SIG-M5 treated with dmso at 0.1 percent for 504 hours (cell line): ENCODE measurements around the gene WRAP73.

Experiments
- DNase-seq: peaks from one replicate; lab custom pipeline; 2025; ENCODE audit not compliant: unreplicated experiment; lab: John Stamatoyannopoulos, UW

WRAP73 gene

DNA sequence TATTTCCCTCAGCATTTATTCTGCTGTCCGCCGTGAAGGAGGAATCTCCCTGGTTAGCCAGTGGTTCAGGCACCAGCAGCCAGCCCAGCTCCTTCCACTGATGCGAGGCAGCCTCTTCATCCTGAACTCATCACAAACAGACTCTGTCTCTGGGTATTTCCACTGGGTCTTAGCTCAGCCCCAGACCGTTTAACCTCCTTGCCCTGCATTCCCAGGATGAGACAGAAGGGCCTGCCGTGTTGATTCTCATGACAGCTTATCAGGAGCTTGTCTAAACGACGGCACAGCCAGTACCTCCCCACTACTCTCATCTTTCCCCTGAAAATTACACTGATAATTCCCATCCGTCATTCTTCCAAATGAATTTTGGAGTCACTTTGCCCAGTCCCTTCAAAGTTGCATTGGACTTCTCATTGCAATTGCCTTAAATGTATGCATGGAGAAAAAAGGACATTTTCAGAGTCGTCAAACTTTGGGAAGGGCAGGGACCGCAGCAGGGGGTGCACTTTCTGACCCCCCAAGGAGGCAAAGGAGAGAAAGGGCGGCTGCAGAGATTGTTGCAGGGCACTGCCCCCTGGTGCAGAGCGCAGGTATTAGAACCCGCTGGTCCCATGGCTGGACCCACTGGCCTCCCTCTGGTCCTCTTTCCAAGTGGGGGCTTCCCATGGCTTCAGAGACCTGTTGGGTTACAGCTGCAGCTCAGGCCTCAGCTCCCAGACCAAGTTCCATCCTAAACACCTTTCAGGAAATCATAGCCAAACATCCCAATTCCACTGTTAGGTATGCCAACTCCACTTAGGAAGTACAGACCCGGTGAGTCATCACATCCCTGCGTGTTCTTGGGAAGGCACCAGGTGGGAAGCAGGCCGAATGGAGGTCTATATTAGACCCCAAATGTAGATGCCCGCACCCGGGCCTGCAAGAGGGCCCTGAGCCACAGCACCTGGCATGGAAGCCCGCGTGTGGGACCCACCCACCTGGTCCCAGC lies 34.9 kb downstream of the WRAP73 start:
- no peak for DNase-seq

DNA sequence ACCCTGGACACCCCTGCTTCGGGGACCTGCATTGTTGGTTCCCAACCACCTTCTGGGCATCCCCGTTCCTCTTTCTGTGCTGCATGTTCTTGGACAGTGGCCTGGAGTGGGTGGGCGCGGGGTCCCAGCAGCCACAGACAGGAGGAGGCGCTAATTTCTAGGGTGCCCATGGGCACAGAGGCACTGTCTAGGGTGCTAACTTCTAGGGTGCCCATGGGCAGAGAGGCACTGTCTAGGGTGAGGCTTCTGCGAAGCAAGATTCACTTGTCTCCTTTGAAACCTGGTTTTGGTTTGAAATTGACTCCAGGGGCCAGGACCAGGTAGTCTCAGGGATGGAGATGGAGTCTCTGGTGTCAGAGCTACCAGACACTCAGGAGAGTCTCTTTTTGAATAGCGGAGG lies 37.8 kb downstream of the WRAP73 start:
- no peak for DNase-seq

DNA sequence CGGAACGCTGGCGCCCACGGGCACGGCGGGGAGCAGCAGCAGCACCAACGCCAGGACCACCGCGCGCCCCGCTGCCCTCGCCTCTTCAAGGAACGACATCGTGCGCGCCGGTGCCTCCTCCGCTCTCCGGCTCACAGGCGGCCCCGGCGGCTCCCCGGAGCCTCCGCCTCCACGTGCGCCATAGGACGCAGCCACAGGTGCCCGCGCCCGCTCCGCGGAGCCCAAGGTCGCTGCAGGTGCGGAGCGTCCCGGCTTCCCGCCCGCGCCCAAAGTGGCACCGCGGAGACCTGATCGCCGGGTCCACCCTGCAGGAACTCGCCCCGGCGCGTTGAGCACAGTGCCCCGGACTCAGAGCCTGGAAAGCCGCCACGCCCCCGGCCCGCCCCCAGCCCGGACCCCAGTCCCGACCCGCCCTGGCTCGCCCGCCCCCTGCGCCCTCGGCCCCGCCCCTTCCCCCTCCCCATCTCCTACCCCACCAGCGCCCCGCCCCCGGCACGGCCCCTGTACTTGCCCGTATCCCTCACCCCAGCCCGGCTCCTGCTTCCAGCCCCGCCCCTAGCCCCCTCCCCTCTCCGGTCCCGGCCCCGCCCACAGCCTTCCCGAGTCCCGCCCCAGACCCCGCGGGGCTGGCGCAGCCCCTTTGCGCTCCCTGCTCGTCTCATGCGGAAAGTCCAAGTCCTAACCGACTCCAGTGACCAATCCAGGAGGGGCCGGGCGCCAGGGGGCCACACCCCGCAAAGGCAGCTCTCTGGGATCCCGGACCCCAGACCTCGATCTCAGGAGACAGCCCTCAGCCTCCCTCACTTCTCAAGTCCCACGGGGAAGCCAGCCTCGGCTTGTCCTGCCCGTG lies 38.5 kb downstream of the WRAP73 start, which contains the start of gene MEGF6:
Gene MEGF6, minus strand, starts transcription at position 339 of the 850 bp plus-strand sequence. Its CDS starts 240 bp downstream, at position 99.
- peak; percentile 49 for DNase-seq

DNA sequence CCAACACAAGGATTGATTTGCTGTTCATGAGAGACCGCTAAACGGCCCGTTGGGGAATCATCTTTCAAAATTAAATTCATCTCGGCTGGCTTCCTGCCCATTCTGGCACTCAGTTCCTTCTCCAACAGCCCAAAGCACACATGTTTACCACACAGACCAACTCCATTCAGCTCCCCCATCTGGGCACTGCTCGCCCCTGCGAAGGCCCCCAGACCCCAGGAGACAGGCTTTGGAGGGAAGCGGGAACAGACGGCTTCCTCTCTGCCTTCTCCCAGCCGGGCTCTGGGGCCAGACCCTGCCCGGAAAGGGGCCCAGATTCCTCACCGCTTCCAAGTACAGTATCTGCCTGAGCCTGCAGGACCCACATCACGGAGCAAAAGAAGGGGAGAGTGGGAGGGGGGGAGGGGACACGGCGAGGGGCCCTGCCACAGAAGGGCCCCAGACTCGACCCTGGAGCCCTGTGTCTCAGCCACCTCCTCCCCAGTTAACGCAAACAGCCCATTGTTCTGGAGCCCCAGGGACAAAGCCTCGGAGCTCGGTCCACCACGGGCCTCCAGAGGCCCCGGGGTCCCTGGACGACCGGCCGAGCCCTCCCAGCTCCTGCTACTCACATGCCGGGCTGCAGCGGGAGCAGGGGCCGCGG lies 39.3 kb downstream of the WRAP73 start:
- DNase-seq: no peak

DNA sequence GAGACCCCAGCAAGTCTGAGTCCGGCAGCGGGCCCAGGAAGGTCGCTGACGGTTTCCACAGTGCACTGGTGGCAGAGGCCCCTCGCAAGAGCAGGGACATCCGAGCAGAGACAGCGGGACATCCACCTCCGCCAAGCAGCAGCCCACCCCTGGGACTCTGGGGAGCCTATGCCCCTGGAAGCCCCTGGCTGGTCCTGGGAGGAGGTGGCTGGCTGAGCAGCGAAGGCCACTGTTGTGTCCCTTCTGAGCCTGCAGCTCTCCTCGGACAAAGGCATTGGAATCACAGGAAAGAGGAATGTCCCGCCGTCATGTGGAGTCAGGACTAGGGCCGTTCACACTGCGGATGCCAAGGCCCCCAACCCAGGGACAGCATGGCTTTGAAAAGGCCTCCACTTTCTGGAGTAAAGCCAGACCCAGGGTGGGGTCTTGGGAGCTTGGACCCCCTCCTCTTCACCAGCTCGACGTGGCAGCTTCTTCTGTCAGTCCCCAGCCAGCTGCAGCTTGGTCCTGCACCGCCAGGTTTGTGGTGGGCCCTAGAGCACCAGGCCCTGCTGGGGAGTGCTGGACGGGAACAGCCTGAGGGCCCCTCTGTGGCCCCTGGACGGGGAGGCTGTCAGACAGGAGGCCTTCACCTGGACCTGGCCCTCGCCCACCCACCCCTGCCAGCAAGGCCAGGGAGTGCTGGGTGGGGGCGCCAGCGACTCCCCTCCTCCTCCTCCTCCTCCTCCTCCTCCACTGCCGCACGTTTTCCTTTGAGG lies 40.0 kb downstream of the WRAP73 start:
- no peak for DNase-seq

DNA sequence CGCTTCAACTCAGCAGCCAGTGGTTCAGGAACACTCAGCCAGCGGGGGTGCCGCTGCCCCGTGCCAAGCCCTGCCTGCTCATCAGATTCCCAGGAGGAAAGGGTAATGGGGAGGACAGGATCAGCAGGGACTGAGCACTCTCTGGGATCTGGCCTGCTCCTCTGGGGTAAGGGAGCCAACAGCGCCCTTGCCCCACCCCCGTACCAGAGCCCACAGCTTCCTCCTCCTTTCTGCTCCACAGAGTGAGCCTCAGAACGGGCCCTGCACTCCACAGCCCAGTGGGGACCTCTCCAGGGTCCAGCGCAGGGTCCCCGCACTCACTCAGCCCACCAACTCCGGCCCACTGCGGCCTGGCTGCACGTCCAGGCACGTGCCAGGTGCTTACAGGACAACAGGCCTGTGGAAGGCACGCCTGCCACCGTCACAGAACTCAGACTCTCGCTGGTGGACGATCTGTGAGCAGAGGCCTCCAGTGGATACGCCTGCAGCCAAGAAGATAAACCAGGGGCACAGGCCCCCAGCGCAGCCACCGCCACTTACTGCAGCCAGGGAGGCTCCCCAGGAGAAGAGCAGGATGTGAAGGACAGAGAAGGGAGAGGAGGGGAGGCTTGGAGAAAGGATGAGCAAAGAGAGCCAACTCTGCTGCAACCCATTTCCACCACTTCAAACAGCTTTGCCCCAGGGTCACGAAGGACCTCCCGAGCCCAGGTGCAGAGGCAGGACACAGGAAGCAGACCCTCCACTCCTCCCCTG lies 40.7 kb downstream of the WRAP73 start:
- DNase-seq: no peak

DNA sequence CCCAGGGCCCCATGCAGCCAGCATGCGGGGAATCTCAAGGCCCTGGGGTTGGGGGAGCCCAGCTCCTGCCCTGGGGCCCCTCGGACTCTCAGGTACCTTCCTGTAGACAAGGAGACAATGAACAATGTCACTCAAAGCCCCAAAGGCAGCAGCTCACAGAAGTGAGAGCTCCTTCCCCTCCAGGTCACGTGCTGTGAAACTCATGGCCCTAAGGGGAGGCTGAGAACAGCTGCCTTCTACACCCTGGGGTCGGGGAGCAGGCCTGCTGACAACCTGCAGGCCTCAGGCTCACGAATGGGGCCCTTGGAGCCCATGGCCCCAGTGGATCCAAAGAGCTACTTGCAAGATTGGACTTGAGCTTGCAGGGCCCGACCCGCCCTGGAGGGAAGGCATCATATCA lies 41.7 kb downstream of the WRAP73 start:
- no peak for DNase-seq

DNA sequence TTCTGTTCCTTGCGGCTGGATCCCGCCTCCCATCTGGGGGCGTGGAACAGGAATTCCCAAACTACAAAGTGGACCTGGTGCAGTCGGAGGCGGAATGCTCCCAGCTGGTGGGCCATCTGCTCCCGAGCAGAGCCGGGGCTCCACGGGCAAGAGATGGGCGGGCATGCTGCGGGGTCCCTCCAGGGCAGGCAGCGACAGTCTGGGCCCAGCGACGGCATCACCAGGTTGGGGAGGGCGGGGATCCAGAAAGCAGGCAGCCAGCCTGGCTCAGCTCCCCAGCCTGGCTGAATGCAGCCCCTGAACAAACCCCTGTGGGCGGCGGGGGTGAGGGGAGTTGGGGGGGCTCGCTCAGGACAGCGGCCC lies 42.2 kb downstream of the WRAP73 start:
- no peak for DNase-seq

DNA sequence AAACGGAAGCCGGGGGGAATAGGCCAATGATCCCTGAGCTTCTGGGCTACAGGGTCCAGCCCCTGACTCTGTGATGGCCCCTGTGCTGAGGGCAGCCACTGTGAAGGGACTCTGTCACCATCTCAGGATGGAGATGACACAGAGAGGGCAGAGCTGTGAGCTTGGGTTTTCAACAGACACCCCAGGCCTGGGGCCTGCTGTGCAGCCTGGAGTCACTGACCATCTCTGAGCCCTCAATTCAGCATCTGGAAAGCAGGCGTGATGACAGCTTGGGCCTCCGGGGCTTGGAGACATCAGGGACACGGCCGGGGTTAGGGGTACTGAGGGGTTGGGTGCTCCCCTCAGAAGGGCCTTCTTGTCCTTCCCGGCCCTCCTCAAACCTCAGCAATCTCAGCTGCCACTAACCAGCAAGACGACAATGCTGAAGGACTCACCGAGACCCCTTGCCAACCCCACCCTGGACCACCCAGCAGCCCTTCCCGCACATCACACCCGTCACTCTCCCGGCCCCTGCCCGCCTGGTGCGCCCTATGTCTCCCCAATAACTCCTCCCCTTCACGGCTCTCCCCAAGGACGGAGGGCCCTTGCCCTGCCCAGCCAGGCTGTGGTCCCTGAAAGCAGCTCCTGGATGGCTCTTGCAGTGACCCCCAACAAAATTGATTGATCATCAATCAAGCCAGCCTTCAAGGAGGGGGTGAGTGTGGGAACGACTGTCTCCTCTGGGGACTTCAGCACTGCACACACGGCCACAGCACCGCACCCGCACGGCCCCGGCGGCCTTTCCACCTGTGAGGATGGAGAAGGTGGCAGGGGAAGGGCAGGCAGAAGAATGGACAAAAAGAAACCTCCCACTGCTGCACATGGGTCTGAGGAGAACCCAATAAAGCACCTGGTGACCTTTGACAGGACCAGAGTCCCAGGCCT lies 42.9 kb downstream of the WRAP73 start:
- DNase-seq: no peak

DNA sequence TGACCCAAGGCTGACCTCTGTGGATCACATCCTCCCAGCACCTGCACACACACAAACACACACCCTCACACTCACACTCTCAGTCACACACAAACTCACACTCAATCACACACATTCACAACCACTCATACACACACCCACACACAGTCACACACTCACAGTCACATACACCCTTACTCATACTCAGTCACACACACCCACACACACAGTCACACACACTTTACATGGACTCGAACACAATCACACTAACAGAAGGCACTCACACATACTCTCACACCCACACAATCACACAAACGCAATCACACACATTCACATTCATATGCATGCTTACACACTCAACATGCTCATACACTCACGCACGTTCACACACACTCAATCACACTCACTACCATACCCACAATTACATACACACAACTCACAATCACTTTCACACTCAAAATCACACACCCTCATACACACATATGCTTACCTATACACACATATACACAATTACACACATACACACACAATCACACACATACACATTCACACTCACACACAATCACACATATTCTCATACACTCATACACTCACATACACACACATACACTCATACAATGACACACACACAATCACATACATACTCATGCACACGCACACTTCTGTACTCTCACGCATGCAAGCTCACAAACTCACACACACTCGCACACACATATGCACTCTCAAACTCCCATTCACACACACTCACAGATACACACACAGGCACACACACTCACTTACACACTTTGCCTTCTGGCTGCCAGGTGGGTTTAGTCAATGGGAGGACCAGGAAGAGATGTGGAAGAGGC lies 44.7 kb downstream of the WRAP73 start:
- no peak for DNase-seq

DNA sequence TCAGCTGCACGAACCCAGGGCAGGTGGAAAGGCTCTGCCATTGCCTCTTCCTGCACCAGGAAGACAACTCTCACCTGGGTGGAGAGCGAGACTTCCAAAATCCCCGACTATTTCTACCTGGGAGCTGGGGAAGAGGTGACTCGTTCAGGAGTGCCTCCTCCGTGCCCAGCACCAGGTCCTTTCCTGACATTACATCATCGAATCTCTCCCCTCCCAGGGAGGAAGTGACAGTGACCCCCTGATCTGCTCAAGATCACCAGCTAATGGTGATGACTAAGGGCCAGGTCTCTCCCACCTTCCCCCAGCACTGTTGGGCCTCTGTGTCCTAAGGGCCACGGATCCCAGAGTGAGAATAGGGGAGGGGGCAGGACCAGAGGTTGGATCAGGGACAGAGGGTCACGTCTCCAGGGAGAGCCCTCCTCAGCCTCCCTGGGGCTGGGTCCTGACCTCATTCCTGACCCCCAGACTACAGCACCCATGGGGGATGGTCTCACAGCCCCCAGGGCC lies 45.4 kb downstream of the WRAP73 start:
- no peak for DNase-seq

DNA sequence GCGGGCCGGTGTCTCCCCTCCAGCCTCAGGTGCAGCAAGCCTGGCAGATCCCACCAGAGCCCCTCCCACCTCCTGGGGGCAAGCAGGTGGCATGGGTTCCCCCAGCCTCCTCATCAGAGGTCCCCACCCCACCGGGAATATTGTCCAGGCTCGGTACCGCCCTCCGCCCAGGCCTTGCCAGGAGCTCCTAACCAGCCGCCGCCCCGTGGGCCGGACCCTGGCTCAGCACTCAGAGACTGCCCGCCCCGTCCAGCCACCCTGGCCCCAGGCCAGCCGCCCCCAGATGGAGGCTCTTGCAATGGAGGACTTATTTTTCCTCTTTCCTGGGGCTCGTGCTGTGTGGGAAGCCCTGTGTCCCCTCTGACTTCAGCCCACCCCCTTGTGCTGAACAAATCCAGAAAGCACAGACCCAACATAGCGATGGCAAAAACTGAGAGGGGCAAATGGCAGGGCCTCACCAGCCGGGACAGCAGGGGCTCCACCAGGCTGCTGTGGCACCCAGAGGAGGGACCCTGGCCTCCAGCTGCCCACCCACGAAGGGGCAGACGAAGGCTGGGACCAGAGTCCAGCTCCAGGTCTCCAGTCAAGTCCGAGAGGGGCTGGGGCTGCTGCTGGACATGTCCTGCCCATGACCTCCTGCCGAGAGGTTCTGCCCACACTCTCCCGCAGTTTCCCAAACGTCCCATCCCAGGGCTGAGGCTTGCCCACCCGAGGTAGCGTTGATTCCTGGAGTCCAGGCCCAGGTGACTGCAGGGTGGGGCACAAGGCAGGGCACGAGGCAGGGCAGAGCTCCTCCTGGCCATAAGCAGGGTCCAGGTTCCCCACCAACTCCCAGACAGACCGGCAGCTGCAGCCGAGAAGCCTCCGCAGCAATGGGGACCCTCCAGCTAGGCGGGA lies 46.1 kb downstream of the WRAP73 start:
- DNase-seq: no peak

DNA sequence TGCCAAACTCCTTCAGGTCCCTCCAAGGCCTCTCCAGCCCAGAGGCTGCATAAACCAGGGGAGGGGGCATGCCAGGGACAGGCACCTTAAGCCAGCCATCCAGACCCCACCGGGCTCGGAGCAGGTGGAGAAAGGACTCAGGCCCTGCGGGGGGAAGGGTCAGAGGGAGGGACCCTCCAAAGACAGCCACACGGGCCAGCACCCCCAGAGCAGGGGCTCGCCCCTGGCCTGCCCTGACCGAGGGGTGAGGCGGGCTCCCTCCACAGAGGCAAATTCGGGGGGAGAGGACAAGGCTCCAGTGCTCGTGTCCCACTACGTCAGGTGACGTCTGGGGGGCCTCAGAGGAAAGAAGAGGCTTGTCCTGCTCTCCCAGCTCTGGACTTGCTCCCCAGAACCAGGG lies 46.7 kb downstream of the WRAP73 start:
- DNase-seq: no peak

DNA sequence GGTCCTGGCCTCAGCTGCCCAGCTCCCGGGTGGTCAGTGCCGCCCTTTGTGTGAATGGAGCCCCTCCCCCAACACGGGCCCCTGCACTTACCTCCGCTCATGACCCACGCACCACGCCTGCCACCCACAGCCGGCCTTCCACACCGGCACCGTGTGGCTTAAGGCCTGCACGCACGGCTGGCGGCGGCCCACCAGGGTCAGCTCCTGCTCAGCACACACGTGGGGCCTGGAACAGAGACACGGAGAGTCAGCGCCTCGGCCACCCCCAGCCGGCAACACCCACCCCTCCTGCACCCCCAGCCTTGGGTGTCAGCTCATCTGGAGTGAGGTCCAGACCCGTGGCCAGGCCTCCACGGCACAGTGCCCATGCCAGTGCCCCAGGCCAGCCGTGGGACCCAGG lies 47.5 kb downstream of the WRAP73 start:
- no peak for DNase-seq

DNA sequence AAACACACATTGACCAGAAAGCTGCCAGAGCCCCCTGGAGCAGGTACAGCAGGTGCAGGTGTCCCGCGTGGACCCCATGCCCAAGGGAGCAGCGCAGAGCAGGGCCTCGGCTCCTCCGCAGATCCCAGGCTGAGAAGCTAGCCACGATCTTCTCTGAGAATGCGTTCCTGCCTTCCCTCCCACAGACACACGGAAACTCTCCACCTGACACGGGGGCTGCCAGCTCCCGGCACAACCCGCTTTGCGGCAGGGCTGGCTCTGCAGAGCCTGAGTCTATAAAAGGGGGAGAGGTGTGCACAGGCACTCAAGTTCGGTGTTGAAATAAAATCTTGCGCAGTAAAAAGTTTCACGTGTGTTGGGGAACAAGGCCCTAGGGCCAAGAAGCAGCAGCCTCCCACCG lies 48.2 kb downstream of the WRAP73 start:
- DNase-seq: no peak

DNA sequence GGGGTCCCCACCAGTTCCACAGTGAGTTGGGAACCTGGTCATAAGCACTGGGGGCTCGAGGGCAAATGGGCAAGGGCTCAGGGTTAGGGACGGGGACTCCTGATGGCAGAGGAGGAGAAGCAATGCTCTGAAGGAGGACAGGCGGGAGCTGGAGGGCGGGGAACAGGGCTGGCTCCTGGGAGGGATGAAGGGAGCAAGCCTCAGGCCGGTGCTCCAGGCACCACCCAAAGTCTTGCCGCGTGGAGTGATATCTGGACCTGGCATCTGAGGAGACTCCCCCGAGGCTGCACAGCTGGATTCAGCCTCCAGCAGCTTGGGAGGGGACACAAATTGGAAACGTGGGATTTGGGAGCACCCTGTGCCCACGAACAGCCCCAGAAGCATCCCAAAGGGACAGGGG lies 49.5 kb downstream of the WRAP73 start:
- DNase-seq: no peak

DNA sequence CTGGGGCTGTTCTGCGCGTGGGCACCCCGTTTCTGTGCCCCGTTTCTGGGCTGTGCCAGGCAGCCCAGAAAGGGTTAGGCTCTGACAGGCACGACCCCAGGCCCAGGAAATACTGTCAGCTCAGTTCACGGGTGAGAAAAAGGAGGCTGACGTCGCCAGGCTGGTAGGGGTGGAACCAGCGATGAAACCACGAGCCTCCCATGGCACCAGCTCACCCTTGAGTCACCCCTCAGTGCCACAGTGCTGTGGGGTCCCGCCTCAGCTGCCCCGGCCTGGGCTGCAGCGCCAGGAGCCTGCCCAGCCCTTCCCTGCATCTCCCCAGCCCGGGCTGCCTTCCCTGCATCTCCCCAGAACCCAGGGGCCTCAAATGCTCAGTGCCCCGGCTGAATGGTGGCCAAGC lies 50.1 kb downstream of the WRAP73 start:
- DNase-seq: no peak
